Natural killer cell (primary cell): ENCODE results near the gene ITGAV. TPM values are rescaled to one million over a fixed set of nuclear protein-coding genes. Genes with fewer than 3 reads are reported as not detected.

ENCODE experiments used
- ATAC-seq, 3 donors: fragments of 150-1000 bp in 2 of 3; fragments of 200-7000 bp in 1 of 3; cut with Tn5 transposase; 1 replicate in 1 of 3; 2 replicates in 2 of 3; pipeline ENCODE4 v1.10.0; 2021; ENCODE audit warnings: mild to moderate bottlenecking in 2 of 3, moderate library complexity in 2 of 3
- DNase-seq, 2 donors: peaks; one replicate each; pipeline versions ENCODE4 v3.0.0 to v3.0.0-alpha.2; 2013 to 2021; ENCODE audit warnings: mixed read lengths in 1 of 2
- H3K27ac ChIP-seq: one replicate; pipeline ENCODE4 v1.5.1; 2013; ENCODE audit warnings: mild to moderate bottlenecking, low read length
- H3K27me3 ChIP-seq: one replicate; pipeline ENCODE4 v1.6.1; 2013; ENCODE audit warnings: low read length; ENCODE audit not compliant: control insufficient read depth, insufficient read depth
- H3K36me3 ChIP-seq: one replicate; pipeline ENCODE4 v1.6.1; 2013; ENCODE audit warnings: low read length; ENCODE audit not compliant: control insufficient read depth, insufficient read depth
- H3K4me1 ChIP-seq: one replicate; pipeline ENCODE4 v1.6.1; 2013; ENCODE audit warnings: low read length; ENCODE audit not compliant: control insufficient read depth, insufficient read depth
- H3K4me3 ChIP-seq: one replicate; pipeline ENCODE4 v1.5.1; 2013; ENCODE audit warnings: low read length
- H3K9me3 ChIP-seq: one replicate; pipeline ENCODE4 v1.6.1; 2013; ENCODE audit warnings: low read length; ENCODE audit not compliant: control insufficient read depth, insufficient read depth
- H3K27ac Mint-ChIP-seq, 2 donors: one replicate each; pipeline ENCODE4 v1.8.0; 2022; ENCODE audit warnings: mild to moderate bottlenecking in 2 of 2, mixed read lengths in 2 of 2, moderate library complexity in 1 of 2
- H3K27me3 Mint-ChIP-seq, 2 donors: one replicate each; pipeline ENCODE4 v1.8.0; 2022; ENCODE audit warnings: low read depth in 2 of 2, mixed read lengths in 2 of 2
- H3K36me3 Mint-ChIP-seq: one replicate; pipeline ENCODE4 v1.8.0; 2022; ENCODE audit warnings: mixed read lengths
- H3K4me1 Mint-ChIP-seq, 2 donors: one replicate each; pipeline ENCODE4 v1.8.0; 2022; ENCODE audit warnings: mixed read lengths in 2 of 2
- H3K4me3 Mint-ChIP-seq: one replicate; pipeline ENCODE4 v1.8.0; 2022; ENCODE audit warnings: mild to moderate bottlenecking, moderate library complexity, mixed read lengths
- H3K9me3 Mint-ChIP-seq, 2 donors: one replicate each; pipeline ENCODE4 v1.8.0; 2022; ENCODE audit warnings: mixed read lengths in 2 of 2
- WGBS: methylation state at CpG from one replicate; pipeline ENCODE4 v1.1.7; 2013; ENCODE audit warnings: missing lambda C conversion rate; ENCODE audit not compliant: insufficient coverage; 5-methylcytosine and 5-hydroxymethylcytosine counted together
- intact Hi-C: fragments of 100-400 bp; cut with micrococcal nuclease; formaldehyde crosslinking; loops from one replicate; pipeline ENCODE4 v1.14.2; 2022
- total RNA-seq, 4 donors: library from RNA; stranded (reverse); fragments of 120-200 nt in 1 of 4; gene quantifications; one replicate each; pipeline versions ENCODE4 v1.2.3 to v1.2.4, GENCODE V29; 2013 to 2022
- TF ChIP-seq, protein P1 (sequence below): fragments of 200-600 bp; IDR thresholded peaks from one replicate; pipeline ENCODE4 v1.8.0; 2022; ENCODE audit warnings: antibody characterized with exemption

Gene ITGAV
- total RNA-seq, 3 donors from 2014 or later (not counting 1 experiment from before 2014, with no cell fraction given): 10.7 to 14.7 (median 12.0) TPM

- Histone ChIP-seq H3K9me3 (no peaks in the 10 kb centered on the region), H3K4me3 (no peak overlapping the region), H3K27me3 (no peaks in the 10 kb centered on the region), H3K27ac (no peak overlapping the region), H3K4me1 (peaks cover 12% of the 10 kb centered on the region), H3K36me3 (no peaks in the 10 kb centered on the region)
- DNase-seq (no peak), ATAC-seq (no peak)
- Mint-ChIP-seq H3K4me3 (no peak overlapping the region), H3K9me3 (no peaks in the 10 kb centered on the region), H3K36me3 (no peaks in the 10 kb centered on the region), H3K4me1 (peaks cover 21 to 36% of the 10 kb centered on the region in 2 donors), H3K27ac (peak overlapping the region; percentile 10 to 62), H3K27me3 (no peaks in the 10 kb centered on the region)
- intact Hi-C loops: loop anchor here (5.0 kb wide), 1 partner anchor 855 kb away; the partner anchor contains the start of gene CALCRL
- TF ChIP-seq, protein P1, sequence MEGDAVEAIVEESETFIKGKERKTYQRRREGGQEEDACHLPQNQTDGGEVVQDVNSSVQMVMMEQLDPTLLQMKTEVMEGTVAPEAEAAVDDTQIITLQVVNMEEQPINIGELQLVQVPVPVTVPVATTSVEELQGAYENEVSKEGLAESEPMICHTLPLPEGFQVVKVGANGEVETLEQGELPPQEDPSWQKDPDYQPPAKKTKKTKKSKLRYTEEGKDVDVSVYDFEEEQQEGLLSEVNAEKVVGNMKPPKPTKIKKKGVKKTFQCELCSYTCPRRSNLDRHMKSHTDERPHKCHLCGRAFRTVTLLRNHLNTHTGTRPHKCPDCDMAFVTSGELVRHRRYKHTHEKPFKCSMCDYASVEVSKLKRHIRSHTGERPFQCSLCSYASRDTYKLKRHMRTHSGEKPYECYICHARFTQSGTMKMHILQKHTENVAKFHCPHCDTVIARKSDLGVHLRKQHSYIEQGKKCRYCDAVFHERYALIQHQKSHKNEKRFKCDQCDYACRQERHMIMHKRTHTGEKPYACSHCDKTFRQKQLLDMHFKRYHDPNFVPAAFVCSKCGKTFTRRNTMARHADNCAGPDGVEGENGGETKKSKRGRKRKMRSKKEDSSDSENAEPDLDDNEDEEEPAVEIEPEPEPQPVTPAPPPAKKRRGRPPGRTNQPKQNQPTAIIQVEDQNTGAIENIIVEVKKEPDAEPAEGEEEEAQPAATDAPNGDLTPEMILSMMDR: no peak
- 100% methylated on average over 2 of the region's 5 CpGs for WGBS
These were observed 2.5 kb downstream of the ITGAV start for GRCh38 chr2:186592137-186592875.

- Mint-ChIP-seq H3K4me3 (no peak overlapping the region), H3K27ac (no peak overlapping the region), H3K9me3 (no peaks in the 10 kb centered on the region), H3K36me3 (no peaks in the 10 kb centered on the region), H3K27me3 (no peaks in the 10 kb centered on the region), H3K4me1 (peaks cover 21 to 36% of the 10 kb centered on the region in 2 donors)
- Histone ChIP-seq H3K4me3 (no peak overlapping the region), H3K9me3 (no peaks in the 10 kb centered on the region), H3K27ac (no peak overlapping the region), H3K27me3 (no peaks in the 10 kb centered on the region), H3K36me3 (no peaks in the 10 kb centered on the region), H3K4me1 (peaks cover 12% of the 10 kb centered on the region)
- intact Hi-C loops: loop anchor here (5.0 kb wide), 1 partner anchor 854 kb away; the partner anchor contains the start of gene CALCRL
- no CpG with 5 or more reads among the region's 3 CpGs for WGBS
- DNase-seq (no peak), ATAC-seq (no peak)
- TF ChIP-seq, protein P1: no peak
These were observed 3.7 kb downstream of the ITGAV start for GRCh38 chr2:186593523-186593922.

GRCh38 chr2:186594001-186594722, 4.3 kb downstream of the ITGAV start:
- H3K27ac Mint-ChIP-seq: peak overlapping the region in 1 of 2 donors; percentile 8
- H3K27me3 ChIP-seq: no peaks in the 10 kb centered on the region
- H3K4me1 Mint-ChIP-seq: peaks cover 17 to 32% of the 10 kb centered on the region in 2 donors
- intact Hi-C loops: loop anchor here (5.0 kb wide), 1 partner anchor 853 kb away; the partner anchor contains the start of gene CALCRL
- TF ChIP-seq, protein P1: no peak
- H3K27ac ChIP-seq: no peak overlapping the region
- H3K9me3 Mint-ChIP-seq: no peaks in the 10 kb centered on the region
- 95% methylated on average over 3 of the region's 4 CpGs for WGBS
- no peaks in the 10 kb centered on the region for H3K27me3 Mint-ChIP-seq
- no peak overlapping the region for H3K4me3 Mint-ChIP-seq
- peaks cover 9% of the 10 kb centered on the region for H3K4me1 ChIP-seq
- H3K9me3 ChIP-seq: no peaks in the 10 kb centered on the region
- no peaks in the 10 kb centered on the region for H3K36me3 Mint-ChIP-seq
- DNase-seq (no peak), ATAC-seq (no peak)
- no peak overlapping the region for H3K4me3 ChIP-seq
- no peaks in the 10 kb centered on the region for H3K36me3 ChIP-seq
